Occipital lobe (tissue), 2 donors: ENCODE data around the gene PTGES. TPM values are rescaled to one million over a fixed set of nuclear protein-coding genes. Genes with fewer than 3 reads are reported as not detected.

Experiments used
- DNase-seq: peaks from one replicate; lab custom pipeline; 2025; lab: John Stamatoyannopoulos, UW
- total RNA-seq: library from RNA; depleted of rRNA; stranded (reverse); fragments of >200 nt; gene quantifications from one replicate; pipeline ENCODE4 v1.2.3, GENCODE V29; 2014

The PTGES gene
- total RNA-seq, 1 donor from 2014 or later, result 3.3 TPM

GRCh38 chr9:129694243-129694646, 58.6 kb downstream of the PTGES start:
- no peak for DNase-seq

- DNase-seq, result no peak
Measured at GRCh38 chr9:129693741-129694140, 59.1 kb downstream of the PTGES start.

- no peak for DNase-seq
Measured at GRCh38 chr9:129692534-129692933, 60.3 kb downstream of the PTGES start.

Other genes starting within 250 kb of the PTGES start
- not detected for gene C9orf50, start 131.9 kb downstream of the PTGES start, total RNA-seq
- 11.2 TPM for gene NTMT1, start 126.9 kb downstream of the PTGES start, total RNA-seq
- 10.1 TPM for gene ASB6, start 110.9 kb downstream of the PTGES start, total RNA-seq
- 0.16 TPM for gene PRRX2, start 87.4 kb downstream of the PTGES start, total RNA-seq
- 39.5 TPM for gene TOR1B, start 50.1 kb upstream of the PTGES start, total RNA-seq
- 21.8 TPM for gene TOR1A, start 71.1 kb upstream of the PTGES start, total RNA-seq
- 40.2 TPM for gene C9orf78, start 82.2 kb upstream of the PTGES start, total RNA-seq
- gene USP20, start 82.4 kb upstream of the PTGES start, total RNA-seq, result 9.8 TPM